NOMO-1 treated with dmso at 0.1 percent for 144 hours (cell line): ENCODE data around the gene PCF11.

Experiments used
- DNase-seq: peaks from one replicate; lab custom pipeline; 2025; ENCODE audit not compliant: unreplicated experiment; lab: John Stamatoyannopoulos, UW

The PCF11 gene

GRCh38 chr11:83153764-83154163 lies 3.2 kb upstream of the PCF11 start:
- DNase-seq: no peak

- DNase-seq: peak; percentile 100
Measured at GRCh38 chr11:83156144-83156995, 561 bp upstream of the PCF11 start.

GRCh38 chr11:83157594-83158356 lies 844 bp downstream of the PCF11 start:
- peak; percentile 69 for DNase-seq

- DNase-seq: peak; percentile 21
Measured at GRCh38 chr11:83158357-83158786, 1.4 kb downstream of the PCF11 start.

- DNase-seq: no peak
Measured at GRCh38 chr11:83158965-83159901, 2.3 kb downstream of the PCF11 start.

GRCh38 chr11:83159902-83160865 lies 3.3 kb downstream of the PCF11 start:
- no peak for DNase-seq

GRCh38 chr11:83161610-83162199 lies 4.8 kb downstream of the PCF11 start:
- no peak for DNase-seq

GRCh38 chr11:83162377-83162776 lies 5.4 kb downstream of the PCF11 start:
- no peak for DNase-seq

GRCh38 chr11:83166193-83166866 lies 9.4 kb downstream of the PCF11 start:
- no peak for DNase-seq

GRCh38 chr11:83168756-83169155 lies 11.8 kb downstream of the PCF11 start:
- no peak for DNase-seq

GRCh38 chr11:83170865-83171264 lies 13.9 kb downstream of the PCF11 start:
- DNase-seq: no peak

GRCh38 chr11:83172551-83172950 lies 15.6 kb downstream of the PCF11 start:
- DNase-seq: no peak

GRCh38 chr11:83174008-83174407 lies 17.1 kb downstream of the PCF11 start:
- no peak for DNase-seq

- DNase-seq: no peak
Measured at GRCh38 chr11:83175815-83176214, 18.9 kb downstream of the PCF11 start.

GRCh38 chr11:83181815-83182214 lies 24.9 kb downstream of the PCF11 start:
- no peak for DNase-seq

GRCh38 chr11:83185767-83186166 lies 28.8 kb downstream of the PCF11 start:
- no peak for DNase-seq

- DNase-seq: no peak
Measured at GRCh38 chr11:83187465-83187864, 30.5 kb downstream of the PCF11 start.

GRCh38 chr11:83191491-83191890 lies 34.6 kb downstream of the PCF11 start:
- no peak for DNase-seq

- DNase-seq: no peak
Measured at GRCh38 chr11:83191986-83192385, 35.1 kb downstream of the PCF11 start.
